22Rv1 (cell line): Measurements from ENCODE around the gene DDIAS.
A peak's percentile ranks its signal among the peaks of the same experiment; 100 is the strongest.

Experiments used
- CTCF ChIP-seq: fragments of 450-650 bp; IDR thresholded peaks from 2 replicates; pipeline ENCODE4 v1.5.1; 2017; ENCODE audit warnings: mild to moderate bottlenecking
- ZFX ChIP-seq: fragments of 450-650 bp; IDR thresholded peaks from 2 replicates; pipeline ENCODE4 v1.6.1; 2017; ENCODE audit warnings: antibody characterized with exemption, borderline replicate concordance

- peak; percentile 78 for TF ChIP-seq CTCF
- no peak for TF ChIP-seq ZFX
These were observed 4.7 kb downstream of the DDIAS start for GRCh38 chr11:82906236-82906635.
